GM23248 (cell line): ENCODE results near the gene ZNF746. TPM values are rescaled to one million over a fixed set of nuclear protein-coding genes. Genes with fewer than 3 reads are reported as not detected.

ENCODE experiments used
- DNase-seq: peaks from one replicate; pipeline ENCODE4 v3.0.0-alpha.2; 2015
- H2AFZ ChIP-seq: fragments of 200-600 bp; sonication (generic); 2 replicates; pipeline ENCODE4 v1.6.1; 2016; ENCODE audit warnings: antibody characterized with exemption
- H3F3A ChIP-seq: fragments of 200-600 bp; sonication (generic); 2 replicates; pipeline ENCODE4 v1.6.1; 2016; ENCODE audit warnings: mild to moderate bottlenecking, antibody characterized with exemption, mixed run types; ENCODE audit not compliant: insufficient read depth
- H3K27ac ChIP-seq: fragments of 200-600 bp; sonication (generic); 2 replicates; pipeline ENCODE4 v1.5.1; 2016; ENCODE audit warnings: mild to moderate bottlenecking
- H3K27me3 ChIP-seq: fragments of 200-600 bp; sonication (generic); replicated peaks from 2 replicates; pipeline ENCODE4 v1.6.1; 2016; ENCODE audit warnings: mild to moderate bottlenecking; ENCODE audit not compliant: insufficient read depth
- H3K36me3 ChIP-seq: fragments of 200-600 bp; sonication (generic); 2 replicates; pipeline ENCODE4 v1.6.1; 2016; ENCODE audit warnings: low read depth, mild to moderate bottlenecking
- H3K4me1 ChIP-seq: fragments of 200-600 bp; sonication (generic); 2 replicates; pipeline ENCODE4 v1.6.1; 2016; ENCODE audit warnings: mild to moderate bottlenecking; ENCODE audit not compliant: insufficient read depth
- H3K4me2 ChIP-seq: fragments of 200-600 bp; sonication (generic); one replicate; pipeline ENCODE4 v1.6.1; 2016; ENCODE audit warnings: mild to moderate bottlenecking; ENCODE audit not compliant: unreplicated experiment
- H3K4me3 ChIP-seq: fragments of 200-600 bp; sonication (generic); 2 replicates; pipeline ENCODE4 v1.5.1; 2016; ENCODE audit warnings: mild to moderate bottlenecking
- H3K79me2 ChIP-seq: fragments of 200-600 bp; sonication (generic); 2 replicates; pipeline ENCODE4 v1.6.1; 2016; ENCODE audit warnings: mild to moderate bottlenecking; ENCODE audit not compliant: insufficient read depth
- H3K9ac ChIP-seq: fragments of 200-600 bp; sonication (generic); 2 replicates; pipeline ENCODE4 v1.6.1; 2016; ENCODE audit warnings: mild to moderate bottlenecking
- H3K9me2 ChIP-seq: fragments of 200-600 bp; sonication (generic); 2 replicates; pipeline ENCODE4 v1.6.1; 2016; ENCODE audit warnings: mixed run types, mild to moderate bottlenecking, moderate library complexity; ENCODE audit not compliant: insufficient read depth
- H3K9me3 ChIP-seq: fragments of 200-600 bp; sonication (generic); one replicate; pipeline ENCODE4 v1.6.1; 2017; ENCODE audit warnings: low read depth
- H4K20me1 ChIP-seq: fragments of 200-600 bp; sonication (generic); 2 replicates; pipeline ENCODE4 v1.6.0; 2016; ENCODE audit not compliant: insufficient read depth
- EZH2 ChIP-seq: fragments of 200-600 bp; sonication (generic); IDR thresholded peaks from 2 replicates; pipeline ENCODE4 v1.6.1; 2018; ENCODE audit warnings: antibody characterized with exemption, mild to moderate bottlenecking; ENCODE audit not compliant: insufficient read depth, poor library complexity, severe bottlenecking
- EZH2phosphoT487 ChIP-seq: fragments of 200-600 bp; sonication (generic); IDR thresholded peaks from 2 replicates; pipeline ENCODE4 v1.6.1; 2018; ENCODE audit warnings: antibody characterized with exemption, moderate library complexity, mild to moderate bottlenecking, low read depth; ENCODE audit not compliant: insufficient read depth
- WGBS, 2 experiments: methylation state at CpG; one replicate each; pipeline ENCODE4 v1.1.6; 2015 to 2017; ENCODE audit warnings: low lambda C conversion rate in 2 of 2, low coverage in 1 of 2; ENCODE audit errors: missing lambda C conversion rate in 2 of 2; 5-methylcytosine and 5-hydroxymethylcytosine counted together
- in situ Hi-C: fragments of 300-500 bp; cut with MboI; formaldehyde crosslinking; loops from 2 replicates; pipeline ENCODE4 v1.15.0; 2020
- polyA plus RNA-seq: library from polyadenylated mRNA; unstranded; fragments of >200 nt; fragmentation: Nextera tagmentation; extraction: Ambion mirVana; gene quantifications from 2 replicates; pipeline ENCODE4 v1.2.1, GENCODE V29; 2016
- total RNA-seq: library from RNA; depleted of rRNA; stranded (reverse); fragments of >200 nt; shearing (Covaris generic); gene quantifications from 2 replicates; pipeline ENCODE4 v1.2.3, GENCODE V29; 2014

ZNF746 gene
- total and polyA plus RNA-seq, 2 experiments from 2014 or later: 9.7 to 17.8 TPM

GRCh38 chr7:149455175-149455950 is 42.2 kb downstream of the ZNF746 start:
- 91 to 93% methylated on average over 23 to 24 of the region's 24 CpGs for WGBS, 2 experiments
- in situ Hi-C loops: no loop called here

GRCh38 chr7:149454750-149455149 is 42.9 kb downstream of the ZNF746 start:
- Histone ChIP-seq H4K20me1 (no peaks in the 10 kb centered on the region), H3K9me2 (no peaks in the 10 kb centered on the region), H3K27ac (no peak overlapping the region), H3F3A (no peaks in the 10 kb centered on the region), H3K36me3 (peaks cover 17% of the 10 kb centered on the region; the same call in 1 of the 2 replicates), H3K9me3 (no peaks in the 10 kb centered on the region), H3K4me2 (no peak overlapping the region), H3K4me3 (no peak overlapping the region), H3K79me2 (peaks cover 65% of the 10 kb centered on the region), H3K4me1 (0 out of 2 replicates have a peak, but pooled peaks cover 3% of the 10 kb centered on the region), H2AFZ (no peak overlapping the region), H3K9ac (no peak overlapping the region), H3K27me3 (no peaks in the 10 kb centered on the region)
- TF ChIP-seq EZH2 (no peak), EZH2phosphoT487 (no peak)
- in situ Hi-C loops: no loop called here
- 87 to 96% methylated on average over 5 of the region's 5 CpGs for WGBS, 2 experiments
- no peak for DNase-seq

More at GRCh38 chr7:149455175-149455950, 42.2 kb downstream of the ZNF746 start:
- TF ChIP-seq EZH2 (no peak), EZH2phosphoT487 (no peak)
- no peak overlapping the region for H2AFZ ChIP-seq
- H3K27me3 ChIP-seq: no peaks in the 10 kb centered on the region
- no peaks in the 10 kb centered on the region for H3F3A ChIP-seq
- 0 out of 2 replicates have a peak, but pooled peaks cover 3% of the 10 kb centered on the region for H3K4me1 ChIP-seq
- no peaks in the 10 kb centered on the region for H3K9me3 ChIP-seq
- H3K4me2 ChIP-seq: no peak overlapping the region
- H4K20me1 ChIP-seq: no peaks in the 10 kb centered on the region
- no peak overlapping the region for H3K4me3 ChIP-seq
- peaks cover 65% of the 10 kb centered on the region for H3K79me2 ChIP-seq
- H3K27ac ChIP-seq: no peak overlapping the region
- peaks cover 16% of the 10 kb centered on the region; the same call in 1 of the 2 replicates for H3K36me3 ChIP-seq
- no peaks in the 10 kb centered on the region for H3K9me2 ChIP-seq
- H3K9ac ChIP-seq: no peak overlapping the region
- DNase-seq: no peak

GRCh38 chr7:149454006-149454405 is 43.6 kb downstream of the ZNF746 start:
- Histone ChIP-seq H3F3A (no peaks in the 10 kb centered on the region), H3K9ac (no peak overlapping the region), H3K79me2 (peaks cover 57% of the 10 kb centered on the region), H3K4me1 (0 out of 2 replicates have a peak, but pooled peaks cover 3% of the 10 kb centered on the region), H2AFZ (no peak overlapping the region), H3K36me3 (peaks cover 25% of the 10 kb centered on the region; the same call in 1 of the 2 replicates), H3K4me2 (no peak overlapping the region), H4K20me1 (no peaks in the 10 kb centered on the region), H3K27ac (no peak overlapping the region), H3K4me3 (no peak overlapping the region), H3K9me2 (no peaks in the 10 kb centered on the region), H3K9me3 (no peaks in the 10 kb centered on the region), H3K27me3 (no peaks in the 10 kb centered on the region)
- in situ Hi-C loops: no loop called here
- 96 to 98% methylated on average over 10 of the region's 10 CpGs for WGBS, 2 experiments
- no peak for DNase-seq
- TF ChIP-seq EZH2phosphoT487 (no peak), EZH2 (no peak)

- Histone ChIP-seq H3K79me2 (peaks cover 25% of the 10 kb centered on the region), H2AFZ (no peak overlapping the region), H3K36me3 (peaks cover 43% of the 10 kb centered on the region), H3K4me3 (no peak overlapping the region), H3F3A (no peaks in the 10 kb centered on the region), H3K9ac (no peak overlapping the region), H3K9me3 (no peaks in the 10 kb centered on the region), H3K27me3 (no peaks in the 10 kb centered on the region), H3K9me2 (no peaks in the 10 kb centered on the region), H3K27ac (no peak overlapping the region), H3K4me2 (no peak overlapping the region), H4K20me1 (no peaks in the 10 kb centered on the region), H3K4me1 (no peaks in the 10 kb centered on the region)
- 94% methylated on average over 10 of the region's 10 CpGs for WGBS, 2 experiments
- TF ChIP-seq EZH2phosphoT487 (no peak), EZH2 (no peak)
- DNase-seq: no peak
- in situ Hi-C loops: no loop called here
Measured at GRCh38 chr7:149450821-149451220, 46.8 kb downstream of the ZNF746 start.
